Transverse colon (tissue), 4 donors: ENCODE measurements around the gene PITX3.

Experiments
- CTCF ChIP-seq, 5 experiments: fragments of 200-600 bp in 3 of 5; fragments of 450-650 bp in 2 of 5; sonication (generic) in 3 of 5; IDR thresholded peaks; 1 replicate in 2 of 5; 2 replicates in 3 of 5; pipeline ENCODE4 v1.5.1; 2016 to 2017; ENCODE audit warnings: antibody characterized with exemption in 5 of 5, inconsistent platforms in 3 of 5, mild to moderate bottlenecking in 2 of 5, moderate library complexity in 1 of 5
- POLR2A ChIP-seq: fragments of 450-650 bp; IDR thresholded peaks from one replicate; pipeline ENCODE4 v1.6.1; 2016; ENCODE audit warnings: antibody characterized with exemption, mild to moderate bottlenecking, moderate library complexity
- POLR2AphosphoS5 ChIP-seq, 3 donors: sonication (generic); formaldehyde crosslinking; IDR thresholded peaks; one replicate each; pipeline ENCODE4 v1.6.1; 2016; ENCODE audit warnings: antibody characterized with exemption in 3 of 3

DNA sequence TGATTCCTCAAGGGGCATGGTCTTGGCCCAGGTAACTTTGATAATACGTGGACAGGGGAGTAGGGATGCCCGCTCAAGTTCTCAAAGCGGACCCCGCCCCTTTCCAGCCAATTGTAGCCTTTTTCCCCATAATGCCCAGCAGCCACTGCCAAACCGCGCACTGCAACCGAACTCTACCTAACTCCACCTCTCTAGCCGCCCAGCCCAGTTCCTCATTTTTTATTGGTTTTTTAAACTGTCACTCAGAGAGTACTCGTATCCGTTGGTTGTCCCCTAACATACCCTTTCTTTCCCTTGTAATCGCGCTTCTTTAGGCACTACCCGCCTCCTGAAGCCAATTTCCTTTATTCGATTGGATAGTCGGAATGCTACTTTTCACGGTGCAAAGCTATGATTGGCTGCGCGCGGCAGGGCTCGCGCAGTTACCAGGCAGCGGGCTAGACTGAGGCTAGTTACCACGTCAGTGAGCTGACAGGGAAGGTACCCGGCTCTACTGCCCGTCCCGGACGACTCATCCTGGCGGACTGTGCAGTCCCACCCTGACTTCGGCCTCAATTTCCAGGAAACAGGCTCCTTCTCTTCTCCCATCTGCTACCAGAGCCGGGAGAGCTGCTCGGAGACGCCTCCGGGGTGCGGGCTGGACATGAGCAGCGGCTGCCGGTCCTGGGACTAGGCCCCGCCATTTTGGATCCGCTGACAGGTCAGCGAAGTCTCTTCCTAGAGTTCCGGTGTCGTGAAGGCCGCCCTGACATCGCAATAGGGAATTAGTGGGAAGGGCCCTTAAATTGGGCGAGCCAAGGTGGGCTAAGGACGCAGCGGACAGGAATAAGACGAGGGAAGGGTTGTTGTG is 4.0 kb upstream of the PITX3 start, which contains the start of gene GBF1:
- TF ChIP-seq POLR2AphosphoS5 (IDR thresholded peaks at IDR 0.05) = peak; percentile 99 to 100 (median 99)
- TF ChIP-seq CTCF (IDR thresholded peaks at IDR 0.05) = no peak
- peak; percentile 99 for TF ChIP-seq POLR2A
